ENCODE measurements around the gene SPAM1.

GRCh38 chr7:123939784-123940183, 14.7 kb downstream of the SPAM1 start:
- TF ChIP-seq CTCF (IDR thresholded peaks at IDR 0.05), result no peak
- no peak for TF ChIP-seq POLR2AphosphoS5 (IDR thresholded peaks at IDR 0.05)
- TF ChIP-seq EP300 (IDR thresholded peaks at IDR 0.05), result no peak

Measured in gastroesophageal sphincter (tissue), 3 donors.